Keratinocyte (primary cell): ENCODE data around the gene SLC38A8. TPM values are rescaled to one million over a fixed set of nuclear protein-coding genes. Genes with fewer than 3 reads are reported as not detected.

Experiments used
- DNase-seq: peaks from one replicate; pipeline ENCODE4 v3.0.0-alpha.2; 2011; ENCODE audit warnings: low read depth, missing footprints, low spot score
- FAIRE-seq: peaks from 2 replicates; lab custom pipeline; 2011; peaks lifted over from hg19 to GRCh38; lab: Jason Lieb, UNC
- H2AFZ ChIP-seq: 2 replicates; pipeline ENCODE4 v1.6.0; 2012; ENCODE audit warnings: low read length, control low read depth, inconsistent platforms; ENCODE audit not compliant: control insufficient read depth
- H3K27ac ChIP-seq: 2 replicates; pipeline ENCODE4 v1.5.1; 2011; ENCODE audit warnings: low read length; ENCODE audit not compliant: control insufficient read depth, insufficient read depth
- H3K27me3 ChIP-seq: 3 replicates; pipeline ENCODE4 v1.6.0; 2011; ENCODE audit warnings: low read length; ENCODE audit not compliant: control insufficient read depth, insufficient read depth; ENCODE audit errors: extremely low read depth
- H3K36me3 ChIP-seq, 2 experiments: 2 replicates in 1 of 2; 3 replicates in 1 of 2; pipeline ENCODE4 v1.5.1; 2011; ENCODE audit warnings: low read length in 2 of 2, mild to moderate bottlenecking in 1 of 2; ENCODE audit not compliant: control insufficient read depth in 2 of 2, insufficient read depth in 2 of 2; ENCODE audit errors: extremely low read depth in 1 of 2
- H3K4me1 ChIP-seq: 3 replicates; pipeline ENCODE4 v1.5.1; 2011; ENCODE audit warnings: low read length; ENCODE audit not compliant: control insufficient read depth, insufficient read depth; ENCODE audit errors: extremely low read depth
- H3K4me2 ChIP-seq: 3 replicates; pipeline ENCODE4 v1.6.0; 2011; ENCODE audit warnings: low read depth, low read length; ENCODE audit not compliant: control insufficient read depth, insufficient read depth; ENCODE audit errors: extremely low read depth
- H3K4me3 ChIP-seq, 3 experiments: fragments of 200-600 bp in 1 of 3; sonication (generic) in 1 of 3; 2 replicates in 2 of 3; 3 replicates in 1 of 3; pipeline ENCODE4 v1.5.1; 2011 to 2016; ENCODE audit warnings: low read length in 3 of 3, mild to moderate bottlenecking in 3 of 3, control low read depth in 2 of 3, inconsistent platforms in 1 of 3, low read depth in 1 of 3, mixed read lengths in 1 of 3, mixed run types in 1 of 3, moderate library complexity in 1 of 3; ENCODE audit not compliant: control insufficient read depth in 2 of 3, insufficient read depth in 2 of 3; ENCODE audit errors: extremely low read depth in 1 of 3
- H3K79me2 ChIP-seq: 2 replicates; pipeline ENCODE4 v1.6.0; 2012; ENCODE audit warnings: low read length; ENCODE audit not compliant: control insufficient read depth, insufficient read depth
- H3K9ac ChIP-seq: 3 replicates; pipeline ENCODE4 v1.6.0; 2011; ENCODE audit warnings: low read length; ENCODE audit not compliant: control insufficient read depth, insufficient read depth; ENCODE audit errors: extremely low read depth
- H3K9me1 ChIP-seq: 3 replicates; pipeline ENCODE4 v1.6.0; 2011; ENCODE audit warnings: low read length; ENCODE audit not compliant: control insufficient read depth, insufficient read depth; ENCODE audit errors: extremely low read depth
- H3K9me3 ChIP-seq: 2 replicates; pipeline ENCODE4 v1.5.1; 2012; ENCODE audit warnings: low read depth, low read length; ENCODE audit not compliant: control insufficient read depth
- H4K20me1 ChIP-seq: 3 replicates; pipeline ENCODE4 v1.6.0; 2011; ENCODE audit warnings: low read length; ENCODE audit not compliant: control insufficient read depth, insufficient read depth; ENCODE audit errors: extremely low read depth
- EZH2 ChIP-seq: IDR thresholded peaks from one replicate; pipeline ENCODE4 v1.6.1; 2012; ENCODE audit warnings: inconsistent platforms, mild to moderate bottlenecking, low read length, moderate library complexity
- dilution Hi-C: fragments of 300-500 bp; cut with MboI; formaldehyde crosslinking; loops from one replicate; pipeline ENCODE4 v1.7.0; 2020; ENCODE audit warnings: low sequenced_read_pairs; ENCODE audit not compliant: extremely low pct_ligation_motif_present
- polyA plus RNA-seq, 5 experiments: library from polyadenylated mRNA; depleted of rRNA in 3 of 5; stranded (reverse) in 3 of 5; stranded (forward) in 1 of 5; unstranded in 1 of 5; fragments of >200 nt; gene quantifications; 1 replicate in 1 of 5; 2 replicates in 3 of 5; 3 replicates in 1 of 5; pipeline versions ENCODE4 v1.2.1 to v1.2.3, GENCODE V29; 2011 to 2012; ENCODE audit warnings: missing spikeins in 2 of 5, low read depth in 1 of 5, low replicate concordance in 1 of 5
- TF ChIP-seq, protein P1 (sequence below), 3 experiments: IDR thresholded peaks in 1 of 3; conservative IDR thresholded peaks in 1 of 3; optimal IDR thresholded peaks in 1 of 3; 2 replicates in 2 of 3; 3 replicates in 1 of 3; pipeline versions ENCODE3 to v1.5.1; 2011; ENCODE audit warnings: low read length in 3 of 3, mild to moderate bottlenecking in 3 of 3, moderate library complexity in 2 of 3, control low read depth in 1 of 3, inconsistent platforms in 1 of 3; ENCODE audit not compliant: insufficient read depth in 2 of 3; ENCODE audit errors: extremely low read depth in 1 of 3

SLC38A8 gene
- polyA plus RNA-seq, 1 donor (not counting 4 experiments of a cell fraction or from before 2014, with no cell fraction given), result not detected

DNA sequence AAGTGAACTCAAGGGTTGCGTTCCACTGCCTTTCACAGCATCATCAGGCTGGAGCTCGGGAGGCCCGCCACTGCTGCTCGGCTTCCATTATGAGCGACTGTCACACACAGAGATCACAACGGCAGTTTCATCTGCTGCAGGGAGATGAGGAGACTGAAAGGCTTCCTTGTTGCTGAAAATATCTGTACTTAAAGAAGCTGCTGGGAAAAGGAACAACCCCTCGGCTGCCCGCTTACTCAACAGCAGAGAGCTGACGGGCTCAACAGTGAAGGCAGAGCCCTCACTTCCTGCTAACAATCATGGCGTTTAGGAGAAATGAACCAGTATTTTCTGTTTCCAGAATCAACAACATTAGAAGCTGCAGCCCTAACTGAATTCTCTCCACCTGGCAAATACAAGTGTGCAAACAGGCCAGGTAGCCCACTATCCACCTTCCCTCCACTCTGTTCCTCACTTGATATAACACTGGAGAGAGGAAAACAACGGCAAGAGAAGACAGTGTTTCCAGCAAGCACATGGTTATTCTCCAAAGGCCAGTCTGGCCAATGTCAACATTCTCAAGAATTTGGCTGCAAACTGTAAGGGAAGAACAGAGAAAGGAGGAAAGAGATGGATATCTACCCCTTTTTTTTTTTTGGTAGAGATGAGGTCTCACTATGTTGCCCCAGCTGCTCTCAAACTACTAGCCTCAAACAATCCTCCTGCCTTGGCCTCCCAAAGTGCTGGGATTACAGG lies 40.4 kb upstream of the SLC38A8 start:
- H3K27ac ChIP-seq, result no peak overlapping the region
- dilution Hi-C loops, result no loop called here
- H3K9me3 ChIP-seq, result no peaks in the 10 kb centered on the region
- H4K20me1 ChIP-seq, result no peaks in the 10 kb centered on the region
- H3K4me2 ChIP-seq, result no peak overlapping the region
- DNase-seq (no peak), FAIRE-seq (no peak)
- H3K27me3 ChIP-seq, result no peaks in the 10 kb centered on the region
- no peak overlapping the region for H2AFZ ChIP-seq
- TF ChIP-seq, protein P1, sequence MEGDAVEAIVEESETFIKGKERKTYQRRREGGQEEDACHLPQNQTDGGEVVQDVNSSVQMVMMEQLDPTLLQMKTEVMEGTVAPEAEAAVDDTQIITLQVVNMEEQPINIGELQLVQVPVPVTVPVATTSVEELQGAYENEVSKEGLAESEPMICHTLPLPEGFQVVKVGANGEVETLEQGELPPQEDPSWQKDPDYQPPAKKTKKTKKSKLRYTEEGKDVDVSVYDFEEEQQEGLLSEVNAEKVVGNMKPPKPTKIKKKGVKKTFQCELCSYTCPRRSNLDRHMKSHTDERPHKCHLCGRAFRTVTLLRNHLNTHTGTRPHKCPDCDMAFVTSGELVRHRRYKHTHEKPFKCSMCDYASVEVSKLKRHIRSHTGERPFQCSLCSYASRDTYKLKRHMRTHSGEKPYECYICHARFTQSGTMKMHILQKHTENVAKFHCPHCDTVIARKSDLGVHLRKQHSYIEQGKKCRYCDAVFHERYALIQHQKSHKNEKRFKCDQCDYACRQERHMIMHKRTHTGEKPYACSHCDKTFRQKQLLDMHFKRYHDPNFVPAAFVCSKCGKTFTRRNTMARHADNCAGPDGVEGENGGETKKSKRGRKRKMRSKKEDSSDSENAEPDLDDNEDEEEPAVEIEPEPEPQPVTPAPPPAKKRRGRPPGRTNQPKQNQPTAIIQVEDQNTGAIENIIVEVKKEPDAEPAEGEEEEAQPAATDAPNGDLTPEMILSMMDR (optimal IDR thresholded peaks at IDR 0.05 in 1 of 3, IDR thresholded peaks at IDR 0.05 in 1 of 3, conservative IDR thresholded peaks at IDR 0.05 in 1 of 3; ENCODE audit: extremely low read depth in 1 of 3, insufficient read depth in 2 of 3, low read length in 3 of 3), result no peak
- TF ChIP-seq EZH2, result no peak
- H3K9me1 ChIP-seq, result no peaks in the 10 kb centered on the region
- no peak overlapping the region for H3K9ac ChIP-seq
- peaks cover 6% of the 10 kb centered on the region for H3K79me2 ChIP-seq
- H3K4me3 ChIP-seq, result no peak overlapping the region
- H3K36me3 ChIP-seq, result peaks cover 23 to 37% of the 10 kb centered on the region in 2 experiments
- peaks cover 12% of the 10 kb centered on the region for H3K4me1 ChIP-seq

DNA sequence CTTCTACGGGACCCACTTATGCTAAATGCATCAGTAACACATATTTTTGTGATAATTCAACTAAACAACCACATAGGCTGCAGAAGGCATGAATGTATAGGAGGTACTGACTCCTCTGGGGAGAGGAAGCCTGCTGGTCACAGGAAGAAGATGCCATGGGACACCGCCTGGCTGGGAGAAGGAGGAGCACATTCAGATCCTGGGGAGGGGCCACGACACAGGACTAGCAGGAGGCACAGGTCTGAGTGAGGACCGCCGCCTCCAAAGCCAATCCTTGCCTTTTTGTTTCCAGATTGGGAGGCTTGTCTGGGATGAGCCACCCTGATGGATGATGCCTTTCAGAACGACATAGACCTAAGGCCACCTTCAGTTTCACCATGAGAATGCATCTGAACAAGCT lies 39.5 kb upstream of the SLC38A8 start:
- H4K20me1 ChIP-seq, result no peaks in the 10 kb centered on the region
- no peak overlapping the region for H3K27ac ChIP-seq
- DNase-seq (no peak), FAIRE-seq (no peak)
- H3K4me2 ChIP-seq, result no peak overlapping the region
- no peaks in the 10 kb centered on the region for H3K27me3 ChIP-seq
- no peaks in the 10 kb centered on the region for H3K9me1 ChIP-seq
- H3K36me3 ChIP-seq, result peaks cover 22 to 33% of the 10 kb centered on the region in 2 experiments
- no peaks in the 10 kb centered on the region for H3K9me3 ChIP-seq
- H3K4me1 ChIP-seq, result peaks cover 12% of the 10 kb centered on the region
- no peak overlapping the region for H3K4me3 ChIP-seq
- peaks cover 8% of the 10 kb centered on the region for H3K79me2 ChIP-seq
- TF ChIP-seq EZH2, result no peak
- TF ChIP-seq, protein P1 (optimal IDR thresholded peaks at IDR 0.05 in 1 of 3, IDR thresholded peaks at IDR 0.05 in 1 of 3, conservative IDR thresholded peaks at IDR 0.05 in 1 of 3; ENCODE audit: extremely low read depth in 1 of 3, insufficient read depth in 2 of 3, low read length in 3 of 3), result no peak
- dilution Hi-C loops, result no loop called here
- H2AFZ ChIP-seq, result no peak overlapping the region
- H3K9ac ChIP-seq, result no peak overlapping the region
